Nephron progenitor cell (in vitro differentiated cells): ENCODE results near the gene FKBP1B.

ENCODE experiments used
- DNase-seq: peaks from one replicate; pipeline ENCODE4 v3.0.0; 2021
- H3K27ac Mint-ChIP-seq: 2 replicates; pipeline ENCODE4 v1.8.0; 2021; ENCODE audit warnings: mild to moderate bottlenecking, moderate library complexity, mixed read lengths
- H3K27me3 Mint-ChIP-seq: 2 replicates; pipeline ENCODE4 v1.8.0; 2021; ENCODE audit warnings: mild to moderate bottlenecking, low read depth, mixed read lengths; ENCODE audit not compliant: poor library complexity
- H3K36me3 Mint-ChIP-seq: 2 replicates; pipeline ENCODE4 v1.8.0; 2021; ENCODE audit warnings: low read depth, mixed read lengths
- H3K4me1 Mint-ChIP-seq: 2 replicates; pipeline ENCODE4 v1.8.0; 2021; ENCODE audit warnings: mixed read lengths
- H3K4me3 Mint-ChIP-seq: 2 replicates; pipeline ENCODE4 v1.8.0; 2021; ENCODE audit warnings: mild to moderate bottlenecking, moderate library complexity, mixed read lengths
- H3K9me3 Mint-ChIP-seq: 2 replicates; pipeline ENCODE4 v1.8.0; 2021; ENCODE audit warnings: mild to moderate bottlenecking, moderate library complexity, mixed read lengths
- TF ChIP-seq, protein P1 (sequence below): fragments of 200-600 bp; sonication (generic); IDR thresholded peaks from 2 replicates; pipeline ENCODE4 v1.5.0; 2021; ENCODE audit warnings: antibody characterized with exemption

The FKBP1B gene

GRCh38 chr2:24049485-24050021 is at the start of gene FKBP1B:
TSS of gene FKBP1B (plus strand) at chr2:24049741. CDS start at chr2:24049850, 109 bp downstream.
- peak; percentile 86 for DNase-seq

GRCh38 chr2:24007693-24008092 is 41.8 kb upstream of the FKBP1B start:
- DNase-seq = no peak
- TF ChIP-seq, protein P1, sequence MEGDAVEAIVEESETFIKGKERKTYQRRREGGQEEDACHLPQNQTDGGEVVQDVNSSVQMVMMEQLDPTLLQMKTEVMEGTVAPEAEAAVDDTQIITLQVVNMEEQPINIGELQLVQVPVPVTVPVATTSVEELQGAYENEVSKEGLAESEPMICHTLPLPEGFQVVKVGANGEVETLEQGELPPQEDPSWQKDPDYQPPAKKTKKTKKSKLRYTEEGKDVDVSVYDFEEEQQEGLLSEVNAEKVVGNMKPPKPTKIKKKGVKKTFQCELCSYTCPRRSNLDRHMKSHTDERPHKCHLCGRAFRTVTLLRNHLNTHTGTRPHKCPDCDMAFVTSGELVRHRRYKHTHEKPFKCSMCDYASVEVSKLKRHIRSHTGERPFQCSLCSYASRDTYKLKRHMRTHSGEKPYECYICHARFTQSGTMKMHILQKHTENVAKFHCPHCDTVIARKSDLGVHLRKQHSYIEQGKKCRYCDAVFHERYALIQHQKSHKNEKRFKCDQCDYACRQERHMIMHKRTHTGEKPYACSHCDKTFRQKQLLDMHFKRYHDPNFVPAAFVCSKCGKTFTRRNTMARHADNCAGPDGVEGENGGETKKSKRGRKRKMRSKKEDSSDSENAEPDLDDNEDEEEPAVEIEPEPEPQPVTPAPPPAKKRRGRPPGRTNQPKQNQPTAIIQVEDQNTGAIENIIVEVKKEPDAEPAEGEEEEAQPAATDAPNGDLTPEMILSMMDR = no peak
- Mint-ChIP-seq H3K9me3 (peaks cover 3% of the 10 kb centered on the region), H3K27ac (no peak overlapping the region), H3K4me3 (no peak overlapping the region), H3K36me3 (peaks cover 2% of the 10 kb centered on the region), H3K4me1 (peaks cover 10% of the 10 kb centered on the region), H3K27me3 (peaks cover 50% of the 10 kb centered on the region)

More at GRCh38 chr2:24049485-24050021, at the start of gene FKBP1B:
- Mint-ChIP-seq H3K9me3 (no peaks in the 10 kb centered on the region), H3K27ac (no peak within 1 kb of the TSS), H3K4me3 (no peak within 1 kb of the TSS), H3K27me3 (peaks cover 2% of the 10 kb centered on the region), H3K4me1 (peaks cover 26% of the 10 kb centered on the region), H3K36me3 (no peaks in the 10 kb centered on the region)
- TF ChIP-seq, protein P1 = no peak

- no peak for DNase-seq
- Mint-ChIP-seq H3K36me3 (peaks cover 4% of the 10 kb centered on the region), H3K27ac (no peak overlapping the region), H3K4me1 (peaks cover 10% of the 10 kb centered on the region), H3K9me3 (peaks cover 3% of the 10 kb centered on the region), H3K4me3 (peak overlapping the region; percentile 65), H3K27me3 (peaks cover 50% of the 10 kb centered on the region)
- TF ChIP-seq, protein P1 = no peak
These were observed 40.7 kb upstream of the FKBP1B start for GRCh38 chr2:24008672-24009366.

DNA sequence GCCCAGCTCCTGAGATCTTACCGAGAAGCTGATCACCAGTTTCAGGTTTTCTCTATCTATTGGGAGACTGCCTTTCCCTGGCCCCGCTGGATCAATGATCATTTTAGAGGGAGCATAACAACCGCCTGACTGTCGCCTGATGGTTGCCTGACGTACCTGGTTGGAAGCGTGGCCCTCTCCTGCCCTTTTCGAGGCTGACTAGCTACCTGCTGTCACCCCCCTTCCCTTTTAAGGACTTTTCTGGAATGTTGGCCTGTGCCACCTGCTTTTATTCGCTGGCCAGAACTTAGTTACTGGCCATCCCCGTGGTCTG is 40.2 kb upstream of the FKBP1B start:
- peaks cover 4% of the 10 kb centered on the region for H3K36me3 Mint-ChIP-seq
- DNase-seq = no peak
- peaks cover 10% of the 10 kb centered on the region for H3K4me1 Mint-ChIP-seq
- peak overlapping the region; percentile 65 for H3K4me3 Mint-ChIP-seq
- H3K9me3 Mint-ChIP-seq = peaks cover 3% of the 10 kb centered on the region
- TF ChIP-seq, protein P1 = no peak
- H3K27ac Mint-ChIP-seq = no peak overlapping the region
- H3K27me3 Mint-ChIP-seq = peaks cover 53% of the 10 kb centered on the region

DNA sequence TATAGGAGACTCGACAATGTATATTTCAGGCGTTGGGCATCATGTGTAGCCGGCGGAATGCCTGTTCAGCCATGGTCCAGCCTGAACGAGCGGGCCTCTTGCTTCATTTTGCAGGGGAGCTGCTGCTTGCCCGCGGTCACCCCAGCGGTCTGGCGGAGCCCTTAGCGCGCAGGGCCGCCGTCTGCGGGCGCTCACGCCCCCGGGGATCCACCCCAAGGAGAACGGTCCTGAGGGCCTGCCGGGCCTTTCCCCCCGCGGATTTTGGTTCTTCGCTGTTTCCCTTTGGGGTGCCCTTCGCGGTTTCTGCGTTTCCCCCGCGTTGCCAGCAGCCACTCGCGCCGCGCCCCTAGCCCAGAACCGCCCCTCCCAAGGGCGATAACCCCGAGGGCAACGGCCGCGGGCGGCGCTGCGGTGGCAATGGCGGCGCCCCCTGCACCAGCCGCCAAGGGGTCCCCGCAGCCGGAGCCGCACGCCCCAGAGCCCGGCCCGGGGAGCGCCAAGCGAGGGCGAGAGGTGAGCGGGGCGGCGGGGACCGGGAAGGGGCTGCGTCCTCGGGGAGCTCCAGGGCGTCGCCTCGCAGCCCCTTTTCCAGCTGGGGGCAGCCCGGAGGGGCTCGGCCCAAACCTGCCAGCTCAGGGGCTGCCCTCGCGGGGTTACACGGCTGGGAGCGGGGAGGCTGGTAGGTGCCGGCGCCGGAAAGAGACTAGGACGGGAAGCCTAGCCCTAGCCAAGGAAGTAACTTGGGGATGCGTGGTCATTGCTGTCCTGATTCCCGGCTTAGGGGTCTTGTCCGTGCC is 39.7 kb upstream of the FKBP1B start, which contains the start of gene MFSD2B:
Gene MFSD2B (plus strand): TSS at position 406 of the 797 bp plus-strand sequence. CDS start 12 bp downstream, at position 418.
- TF ChIP-seq, protein P1 = no peak
- Mint-ChIP-seq H3K9me3 (peaks cover 3% of the 10 kb centered on the region), H3K4me3 (peak within 1 kb of the TSS; percentile 65), H3K27ac (no peak within 1 kb of the TSS), H3K4me1 (peaks cover 15% of the 10 kb centered on the region), H3K36me3 (peaks cover 4% of the 10 kb centered on the region), H3K27me3 (peaks cover 53% of the 10 kb centered on the region)
- peak; percentile 44 for DNase-seq
